B cell (primary cell): Measurements from ENCODE around the gene SS18L1. TPM values are rescaled to one million over a fixed set of nuclear protein-coding genes. Genes with fewer than 3 reads are reported as not detected.

Source experiments
- ATAC-seq: fragments of 200-7000 bp; cut with Tn5 transposase; one replicate; pipeline ENCODE4 v1.10.0; 2021; ENCODE audit warnings: low read depth, mild to moderate bottlenecking, moderate number of reproducible peaks, moderate library complexity
- CTCF ChIA-PET: fragments of 350-600 bp; sonication (Branson Sonifier 250); formaldehyde crosslinking; loops from one replicate; lab custom pipeline; 2021; ENCODE audit warnings: antibody characterized with exemption, inconsistent platforms; lab: Charles Lee
- POLR2A ChIA-PET: fragments of 350-600 bp; sonication (Branson Sonifier 250); formaldehyde crosslinking; loops from one replicate; lab custom pipeline; 2021; ENCODE audit warnings: antibody characterized with exemption; lab: Charles Lee
- DNase-seq: peaks from one replicate; pipeline ENCODE4 v3.0.0; 2013
- H2AFZ ChIP-seq: 2 replicates; pipeline ENCODE4 v1.6.1; 2012; ENCODE audit warnings: mild to moderate bottlenecking, low read depth, low read length; ENCODE audit not compliant: insufficient read depth, poor library complexity, severe bottlenecking
- H3K27ac ChIP-seq, 2 donors: 1 replicate in 1 of 2; 2 replicates in 1 of 2; pipeline ENCODE4 v1.5.1; 2012 to 2013; ENCODE audit warnings: low read length in 2 of 2, mild to moderate bottlenecking in 2 of 2, moderate library complexity in 1 of 2
- H3K27me3 ChIP-seq, 4 experiments: fragments of 200-600 bp in 1 of 4; sonication (generic) in 1 of 4; replicated peaks in 1 of 4; 1 replicate in 2 of 4; 2 replicates in 2 of 4; pipeline versions ENCODE4 v1.6.1 to v1.7.0; 2013 to 2016; ENCODE audit warnings: low read length in 3 of 4, mild to moderate bottlenecking in 2 of 4, mixed read lengths in 1 of 4, moderate library complexity in 1 of 4; ENCODE audit not compliant: insufficient read depth in 4 of 4, control insufficient read depth in 3 of 4; ENCODE audit errors: control extremely low read depth in 1 of 4
- H3K36me3 ChIP-seq, 2 experiments: replicated peaks in 1 of 2; 1 replicate in 1 of 2; 2 replicates in 1 of 2; pipeline versions ENCODE4 v1.6.1 to v1.7.1; 2013; ENCODE audit warnings: low read length in 1 of 2; ENCODE audit not compliant: insufficient read depth in 2 of 2, control insufficient read depth in 1 of 2; ENCODE audit errors: control extremely low read depth in 1 of 2, extremely low read depth in 1 of 2
- H3K4me1 ChIP-seq, 2 donors: fragments of 200-600 bp in 1 of 2; sonication (generic) in 1 of 2; 1 replicate in 1 of 2; 2 replicates in 1 of 2; pipeline versions ENCODE4 v1.5.1 to v1.6.1; 2013 to 2017; ENCODE audit warnings: low read length in 2 of 2; ENCODE audit not compliant: control insufficient read depth in 2 of 2, insufficient read depth in 2 of 2
- H3K4me2 ChIP-seq: replicated peaks from 2 replicates; pipeline ENCODE3; 2012; ENCODE audit warnings: mild to moderate bottlenecking, low read depth, low read length; ENCODE audit not compliant: poor library complexity, severe bottlenecking
- H3K4me3 ChIP-seq, 5 experiments: fragments of 200-600 bp in 1 of 5; sonication (generic) in 1 of 5; 1 replicate in 3 of 5; 2 replicates in 2 of 5; pipeline versions ENCODE4 v1.5.1 to v1.7.0; 2011 to 2016; ENCODE audit warnings: low read length in 4 of 5, mild to moderate bottlenecking in 4 of 5, low read depth in 2 of 5, control low read depth in 1 of 5, moderate library complexity in 1 of 5; ENCODE audit not compliant: insufficient read depth in 1 of 5; ENCODE audit errors: control extremely low read depth in 1 of 5, extremely low read depth in 1 of 5
- H3K79me2 ChIP-seq: fragments of 200-600 bp; sonication (generic); one replicate; pipeline ENCODE4 v1.6.0; 2016; ENCODE audit warnings: low read length; ENCODE audit not compliant: control insufficient read depth, insufficient read depth
- H3K9ac ChIP-seq: fragments of 200-600 bp; sonication (generic); 2 replicates; pipeline ENCODE4 v1.6.1; 2017; ENCODE audit warnings: mild to moderate bottlenecking, low read length, moderate library complexity
- H3K9me3 ChIP-seq, 3 donors: one replicate each; pipeline versions ENCODE4 v1.6.1 to v1.7.1; 2013; ENCODE audit warnings: low read length in 2 of 3; ENCODE audit not compliant: control insufficient read depth in 2 of 3, insufficient read depth in 1 of 3; ENCODE audit errors: control extremely low read depth in 1 of 3
- H4K20me1 ChIP-seq: 2 replicates; pipeline ENCODE4 v1.6.0; 2012; ENCODE audit warnings: mild to moderate bottlenecking, low read length; ENCODE audit not compliant: insufficient read depth, control insufficient read depth, poor library complexity, severe bottlenecking
- H3K27ac Mint-ChIP-seq: one replicate; pipeline ENCODE4 v1.8.0; 2021; ENCODE audit warnings: mixed read lengths
- H3K27me3 Mint-ChIP-seq: one replicate; pipeline ENCODE4 v1.8.0; 2021; ENCODE audit warnings: mixed read lengths
- H3K4me1 Mint-ChIP-seq: one replicate; pipeline ENCODE4 v1.8.0; 2021; ENCODE audit warnings: mixed read lengths
- H3K4me3 Mint-ChIP-seq: one replicate; pipeline ENCODE4 v1.8.0; 2021; ENCODE audit warnings: mixed read lengths
- H3K9me3 Mint-ChIP-seq: one replicate; pipeline ENCODE4 v1.8.0; 2022; ENCODE audit warnings: mixed read lengths; ENCODE audit not compliant: insufficient read depth
- CTCF ChIP-seq: fragments of 200-600 bp; IDR thresholded peaks from one replicate; pipeline ENCODE4 v1.8.0; 2022; ENCODE audit warnings: antibody characterized with exemption, mild to moderate bottlenecking
- EZH2 ChIP-seq: IDR thresholded peaks from 2 replicates; pipeline ENCODE4 v1.6.1; 2012; ENCODE audit warnings: borderline replicate concordance, low read depth, mild to moderate bottlenecking, moderate library complexity, low read length; ENCODE audit not compliant: insufficient read depth, poor library complexity, severe bottlenecking
- WGBS: methylation state at CpG from one replicate; pipeline ENCODE4 v1.1.5; 2013; ENCODE audit warnings: missing lambda C conversion rate; ENCODE audit not compliant: insufficient coverage; 5-methylcytosine and 5-hydroxymethylcytosine counted together
- intact Hi-C: fragments of 100-400 bp; cut with micrococcal nuclease; formaldehyde crosslinking; loops from one replicate; pipeline ENCODE4 v1.10.0; 2022
- polyA plus RNA-seq: library from polyadenylated mRNA; depleted of rRNA; stranded (reverse); fragments of >200 nt; gene quantifications from 2 replicates; pipeline ENCODE4 v1.2.3, GENCODE V29; 2012
- total RNA-seq, 2 donors: library from RNA; stranded (reverse); fragments of 120-200 nt in 1 of 2; gene quantifications; 1 replicate in 1 of 2; 2 replicates in 1 of 2; pipeline versions ENCODE4 v1.2.3 to v1.2.4, GENCODE V29; 2013 to 2022

SS18L1 gene
- total and polyA plus RNA-seq, 2 donors (not counting 1 experiment from before 2014, with no cell fraction given): 15.4 to 20.7 TPM

GRCh38 chr20:62177307-62177706 lies 33.7 kb downstream of the SS18L1 start:
- CTCF ChIA-PET: interaction anchor here (0.7 kb wide), 1 partner anchor 41 kb away, joined by 3 read pairs; no protein-coding TSS in a partner anchor

More at GRCh38 chr20:62177307-62177706, 33.7 kb downstream of the SS18L1 start:
- Histone ChIP-seq H3K4me1 (peaks cover 5 to 6% of the 10 kb centered on the region in 2 donors), H2AFZ (no peak overlapping the region), H3K9ac (no peak overlapping the region), H3K27ac (no peak overlapping the region), H3K4me3 (no peak overlapping the region), H3K79me2 (peaks cover 4% of the 10 kb centered on the region), H4K20me1 (no peaks in the 10 kb centered on the region), H3K27me3 (no peaks in the 10 kb centered on the region), H3K9me3 (no peaks in the 10 kb centered on the region), H3K4me2 (no peak overlapping the region), H3K36me3 (no peaks in the 10 kb centered on the region)
- POLR2A ChIA-PET: interaction anchor here (0.7 kb wide), 1 partner anchor 15 kb away, joined by 8 read pairs; no protein-coding TSS in a partner anchor
- intact Hi-C loops: no loop called here
- ATAC-seq: no peak
- Mint-ChIP-seq H3K4me3 (no peak overlapping the region), H3K9me3 (no peaks in the 10 kb centered on the region), H3K27ac (no peak overlapping the region), H3K27me3 (no peaks in the 10 kb centered on the region), H3K4me1 (peaks cover 8% of the 10 kb centered on the region)
- WGBS: 98% methylated on average over 7 of the region's 9 CpGs
- TF ChIP-seq EZH2 (no peak), CTCF (no peak)
- DNase-seq: no peak
